HL-60 (cell line): ENCODE data around the gene DPF3.

Experiments used
- DNase-seq, 2 experiments: peaks; one replicate each; pipeline ENCODE4 v3.0.0-alpha.2; 2010 to 2020; ENCODE audit warnings: low read depth in 1 of 2, low spot score in 1 of 2
- H3K27ac ChIP-seq: fragments of 250-450 bp; sonication (Bioruptor Pico); replicated peaks from 2 replicates; pipeline ENCODE4 v1.5.1; 2020; ENCODE audit warnings: mild to moderate bottlenecking, moderate library complexity
- H3K27me3 ChIP-seq: fragments of 250-450 bp; sonication (Bioruptor Pico); 2 replicates; pipeline ENCODE4 v1.5.1; 2021; ENCODE audit warnings: mild to moderate bottlenecking, moderate library complexity; ENCODE audit not compliant: insufficient read depth, poor library complexity, severe bottlenecking
- H3K4me3 ChIP-seq: replicated peaks from 2 replicates; pipeline ENCODE4 v1.5.1; 2011; ENCODE audit warnings: mild to moderate bottlenecking, control low read depth, low read length; ENCODE audit not compliant: insufficient read depth
- CTCF ChIP-seq: IDR thresholded peaks from one replicate; pipeline ENCODE4 v1.5.1; 2011; ENCODE audit warnings: low read length, control low read depth, inconsistent platforms; ENCODE audit not compliant: insufficient read depth
- GABPA ChIP-seq: IDR thresholded peaks from 2 replicates; pipeline ENCODE4 v1.6.1; 2012; ENCODE audit warnings: low read depth
- POLR2AphosphoS5 ChIP-seq: IDR thresholded peaks from 2 replicates; pipeline ENCODE4 v1.6.1; 2012; ENCODE audit warnings: low read depth
- REST ChIP-seq: IDR thresholded peaks from 2 replicates; pipeline ENCODE4 v1.6.1; 2012; ENCODE audit warnings: low read depth; ENCODE audit not compliant: insufficient replicate concordance
- SPI1 ChIP-seq: IDR thresholded peaks from 2 replicates; pipeline ENCODE4 v1.6.1; 2012; ENCODE audit warnings: low read depth, mild to moderate bottlenecking, borderline replicate concordance

Gene DPF3

DNA sequence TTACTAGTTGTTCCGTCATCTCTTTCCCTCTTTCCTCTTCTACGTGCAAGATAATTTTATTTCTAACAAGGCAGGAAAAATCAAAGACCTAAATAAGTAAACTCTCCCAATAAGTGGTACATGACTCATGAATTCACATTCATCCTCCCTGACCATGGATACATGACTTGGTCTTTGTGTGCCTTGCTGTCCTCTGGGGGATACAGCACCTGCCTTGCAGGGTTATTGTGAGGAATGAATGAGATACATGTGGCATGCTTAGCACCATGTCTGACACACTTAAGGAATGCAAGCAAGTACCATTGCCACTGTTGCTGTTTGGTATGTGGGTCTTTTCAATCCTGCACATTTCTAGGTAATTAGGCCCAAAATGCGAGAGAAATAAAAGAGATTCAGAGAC, 208.4 kb downstream of the DPF3 start:
- TF ChIP-seq SPI1 (no peak), REST (no peak), CTCF (no peak), GABPA (no peak), POLR2AphosphoS5 (no peak)
- Histone ChIP-seq H3K27me3 (no peaks in the 10 kb centered on the region), H3K27ac (no peak overlapping the region), H3K4me3 (no peak overlapping the region)
- DNase-seq = no peak

GRCh38 chr14:72683787-72684186, 210.1 kb downstream of the DPF3 start:
- no peak overlapping the region for H3K4me3 ChIP-seq
- TF ChIP-seq SPI1 (no peak), CTCF (no peak), GABPA (no peak), POLR2AphosphoS5 (no peak), REST (no peak)
- no peak overlapping the region for H3K27ac ChIP-seq
- no peak for DNase-seq
- H3K27me3 ChIP-seq = no peaks in the 10 kb centered on the region

- no peak for DNase-seq
- Histone ChIP-seq H3K27ac (no peak overlapping the region), H3K27me3 (no peaks in the 10 kb centered on the region), H3K4me3 (no peak overlapping the region)
- no peak for TF ChIP-seq GABPA
Observed at GRCh38 chr14:72682188-72682587, 211.7 kb downstream of the DPF3 start.

GRCh38 chr14:72680853-72681640, 212.9 kb downstream of the DPF3 start:
- H3K4me3 ChIP-seq = no peak overlapping the region
- no peak for TF ChIP-seq CTCF
- TF ChIP-seq GABPA = no peak
- no peak for TF ChIP-seq REST
- TF ChIP-seq POLR2AphosphoS5 = no peak
- no peak for TF ChIP-seq SPI1
- no peaks in the 10 kb centered on the region for H3K27me3 ChIP-seq
- no peak for DNase-seq
- no peak overlapping the region for H3K27ac ChIP-seq
